H9 (cell line): Measurements from ENCODE around the gene NEXN. TPM values are rescaled to one million over a fixed set of nuclear protein-coding genes. Genes with fewer than 3 reads are reported as not detected.

Experiments used
- DNase-seq: peaks from one replicate; pipeline ENCODE4 v3.0.0-alpha.2; 2017
- H2AFZ ChIP-seq: one replicate; pipeline ENCODE4 v1.6.1; 2013; ENCODE audit warnings: mild to moderate bottlenecking, low read length, control low read depth, moderate library complexity
- H2AK5ac ChIP-seq: 2 replicates; pipeline ENCODE4 v1.6.1; 2013; ENCODE audit warnings: low read length, control low read depth, mixed read lengths; ENCODE audit not compliant: insufficient read length
- H2BK120ac ChIP-seq: one replicate; pipeline ENCODE4 v1.6.1; 2013; ENCODE audit warnings: low read depth, mild to moderate bottlenecking, low read length, control low read depth, inconsistent platforms; ENCODE audit not compliant: poor library complexity, severe bottlenecking
- H2BK12ac ChIP-seq: 2 replicates; pipeline ENCODE4 v1.6.1; 2013; ENCODE audit warnings: low read length, control low read depth, mixed read lengths, low read depth; ENCODE audit not compliant: insufficient read length
- H2BK15ac ChIP-seq: 2 replicates; pipeline ENCODE4 v1.6.1; 2013; ENCODE audit warnings: low read depth, low read length, control low read depth
- H2BK20ac ChIP-seq: one replicate; pipeline ENCODE4 v1.6.1; 2013; ENCODE audit warnings: low read depth, mild to moderate bottlenecking, low read length, control low read depth, inconsistent platforms; ENCODE audit not compliant: poor library complexity, severe bottlenecking
- H2BK5ac ChIP-seq: 2 replicates; pipeline ENCODE4 v1.6.1; 2013; ENCODE audit warnings: low read length, control low read depth, mixed read lengths; ENCODE audit not compliant: insufficient read length
- H3K14ac ChIP-seq: 2 replicates; pipeline ENCODE4 v1.6.1; 2013; ENCODE audit warnings: low read length, control low read depth; ENCODE audit not compliant: insufficient read depth
- H3K18ac ChIP-seq: 2 replicates; pipeline ENCODE4 v1.6.1; 2013; ENCODE audit warnings: low read depth, mild to moderate bottlenecking, mixed read lengths, low read length, control low read depth; ENCODE audit not compliant: insufficient read length
- H3K23ac ChIP-seq: 2 replicates; pipeline ENCODE4 v1.6.1; 2013; ENCODE audit warnings: low read length, control low read depth, mixed read lengths, low read depth; ENCODE audit not compliant: insufficient read length
- H3K23me2 ChIP-seq: 2 replicates; pipeline ENCODE4 v1.6.1; 2013; ENCODE audit warnings: low read depth, mild to moderate bottlenecking, mixed read lengths, low read length, control low read depth; ENCODE audit not compliant: insufficient read length, poor library complexity, severe bottlenecking
- H3K27ac ChIP-seq: 2 replicates; pipeline ENCODE4 v1.5.1; 2013; ENCODE audit warnings: low read length, control low read depth, mixed read lengths, low read depth; ENCODE audit not compliant: insufficient read length
- H3K27me3 ChIP-seq: 2 replicates; pipeline ENCODE4 v1.6.1; 2013; ENCODE audit warnings: low read length, control low read depth, inconsistent platforms; ENCODE audit not compliant: insufficient read depth
- H3K4ac ChIP-seq: 2 replicates; pipeline ENCODE4 v1.6.1; 2013; ENCODE audit warnings: low read depth, mild to moderate bottlenecking, control low read depth, inconsistent platforms, low read length, moderate library complexity
- H3K4me1 ChIP-seq: 2 replicates; pipeline ENCODE4 v1.6.1; 2013; ENCODE audit warnings: low read length, control low read depth, inconsistent platforms; ENCODE audit not compliant: insufficient read depth
- H3K4me2 ChIP-seq: 2 replicates; pipeline ENCODE4 v1.6.1; 2013; ENCODE audit warnings: low read length, control low read depth, mixed read lengths; ENCODE audit not compliant: insufficient read length, insufficient read depth
- H3K56ac ChIP-seq: 2 replicates; pipeline ENCODE4 v1.6.1; 2013; ENCODE audit warnings: low read depth, mild to moderate bottlenecking, mixed read lengths, low read length, control low read depth; ENCODE audit not compliant: insufficient read length
- H3K79me1 ChIP-seq: 2 replicates; pipeline ENCODE4 v1.6.1; 2013; ENCODE audit warnings: low read depth, mild to moderate bottlenecking, moderate library complexity, low read length, control low read depth, inconsistent platforms; ENCODE audit not compliant: insufficient read depth, poor library complexity, severe bottlenecking
- H3K79me2 ChIP-seq: 2 replicates; pipeline ENCODE4 v1.6.1; 2013; ENCODE audit warnings: low read length, control low read depth, inconsistent platforms; ENCODE audit not compliant: insufficient read depth
- H3K9ac ChIP-seq: 2 replicates; pipeline ENCODE4 v1.6.1; 2013; ENCODE audit warnings: low read length, control low read depth, mixed read lengths; ENCODE audit not compliant: insufficient read length; ENCODE audit errors: extremely low read depth
- H3K9me3 ChIP-seq: one replicate; pipeline ENCODE4 v1.6.1; 2013; ENCODE audit warnings: low read depth, low read length, inconsistent platforms; ENCODE audit not compliant: control insufficient read depth
- H3T11ph ChIP-seq: one replicate; pipeline ENCODE4 v1.6.1; 2013; ENCODE audit warnings: mild to moderate bottlenecking, low read length, control low read depth, inconsistent platforms
- H4K20me1 ChIP-seq: one replicate; pipeline ENCODE4 v1.6.1; 2013; ENCODE audit not compliant: control insufficient read depth, insufficient read length, insufficient read depth
- H4K5ac ChIP-seq: 2 replicates; pipeline ENCODE4 v1.6.1; 2013; ENCODE audit warnings: low read depth, mild to moderate bottlenecking, mixed read lengths, low read length, control low read depth; ENCODE audit not compliant: insufficient read length
- H4K8ac ChIP-seq: replicated peaks from 2 replicates; pipeline ENCODE4 v1.6.1; 2013; ENCODE audit warnings: low read length, control low read depth, mixed read lengths, low read depth; ENCODE audit not compliant: insufficient read length
- H4K91ac ChIP-seq: 2 replicates; pipeline ENCODE4 v1.6.1; 2013; ENCODE audit warnings: low read depth, mild to moderate bottlenecking, moderate library complexity, mixed read lengths, low read length, control low read depth; ENCODE audit not compliant: insufficient read length
- H3K27ac Mint-ChIP-seq, 3 experiments: 2 replicates in 2 of 3; 3 replicates in 1 of 3; pipeline ENCODE4 v1.8.0; 2020 to 2021; ENCODE audit warnings: mixed read lengths in 3 of 3, mild to moderate bottlenecking in 1 of 3, moderate library complexity in 1 of 3
- H3K27me3 Mint-ChIP-seq: 2 replicates; pipeline ENCODE4 v1.8.0; 2021; ENCODE audit warnings: low read depth, mild to moderate bottlenecking, moderate library complexity, mixed read lengths
- H3K36me3 Mint-ChIP-seq, 3 experiments: 2 replicates in 2 of 3; 3 replicates in 1 of 3; pipeline ENCODE4 v1.8.0; 2020 to 2021; ENCODE audit warnings: low read depth in 3 of 3, mixed read lengths in 3 of 3; ENCODE audit not compliant: insufficient read depth in 1 of 3
- H3K4me1 Mint-ChIP-seq, 2 experiments: 2 replicates each; pipeline ENCODE4 v1.8.0; 2020; ENCODE audit warnings: mixed read lengths in 2 of 2
- H3K4me3 Mint-ChIP-seq, 2 experiments: 2 replicates in 1 of 2; 3 replicates in 1 of 2; pipeline ENCODE4 v1.8.0; 2020 to 2021; ENCODE audit warnings: mild to moderate bottlenecking in 2 of 2, mixed read lengths in 2 of 2, moderate library complexity in 1 of 2
- H3K9me3 Mint-ChIP-seq, 2 experiments: 2 replicates in 1 of 2; 3 replicates in 1 of 2; pipeline ENCODE4 v1.8.0; 2020; ENCODE audit warnings: mild to moderate bottlenecking in 2 of 2, mixed read lengths in 2 of 2, moderate library complexity in 1 of 2
- WGBS: extraction: QIAGEN DNeasy Blood & Tissue Kit; methylation state at CpG from one replicate; pipeline ENCODE4 v1.1.7; 2013; ENCODE audit warnings: missing lambda C conversion rate, low lambda C conversion rate, mixed read lengths; ENCODE audit not compliant: insufficient read length; ENCODE audit errors: extremely low coverage; 5-methylcytosine and 5-hydroxymethylcytosine counted together
- total RNA-seq: library from RNA; stranded (reverse); gene quantifications from 2 replicates; pipeline ENCODE4 v1.2.1, GENCODE V29; 2021
- TF ChIP-seq, protein P1 (sequence below): fragments of 200-600 bp; sonication (generic); conservative IDR thresholded peaks from 3 replicates; pipeline ENCODE4 v1.8.0; 2021; ENCODE audit warnings: antibody characterized with exemption, mild to moderate bottlenecking

NEXN gene
- total RNA-seq, 1 experiment from 2014 or later, result 3.2 TPM

DNA sequence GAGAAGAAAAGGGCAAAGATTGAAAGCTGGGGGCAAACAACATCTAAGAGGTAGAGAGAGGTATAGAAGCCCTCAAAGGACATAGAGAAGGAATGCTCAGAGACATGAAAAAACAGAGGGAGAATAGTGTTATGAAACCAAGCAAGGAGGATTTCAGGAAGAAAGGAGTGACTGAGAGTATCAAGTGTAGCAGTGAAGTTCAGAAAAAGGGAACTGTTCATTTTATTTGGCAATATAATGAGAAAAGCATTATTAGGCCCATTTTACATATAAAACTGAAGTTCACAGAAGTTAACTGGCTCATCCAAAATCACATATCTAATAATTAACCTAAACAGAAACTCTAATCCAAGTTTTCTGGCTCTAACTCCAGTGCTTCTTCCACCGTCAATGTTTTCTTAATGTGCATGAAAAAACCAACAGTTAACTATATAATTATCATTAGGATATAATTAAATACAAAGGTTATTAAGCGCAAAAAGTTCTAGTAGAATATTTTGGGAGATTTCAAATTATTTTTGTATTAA lies 17.7 kb downstream of the NEXN start:
- Histone ChIP-seq H2BK5ac (no peak overlapping the region), H3K27me3 (no peaks in the 10 kb centered on the region), H3K4me2 (no peak overlapping the region), H3K23me2 (no peaks in the 10 kb centered on the region), H4K20me1 (no peaks in the 10 kb centered on the region), H4K5ac (no peak overlapping the region), H3K14ac (no peak overlapping the region), H2BK15ac (no peak overlapping the region), H3K79me2 (no peaks in the 10 kb centered on the region), H3K9me3 (no peaks in the 10 kb centered on the region), H2BK12ac (no peak overlapping the region), H3K4me1 (no peaks in the 10 kb centered on the region), H3K27ac (no peak overlapping the region), H2BK120ac (no peak overlapping the region), H2BK20ac (no peak overlapping the region), H4K8ac (no peak overlapping the region), H3K79me1 (no peaks in the 10 kb centered on the region), H4K91ac (no peak overlapping the region), H3T11ph (no peak overlapping the region), H3K9ac (no peak overlapping the region), H3K4ac (no peak overlapping the region), H2AK5ac (no peak overlapping the region), H3K18ac (no peak overlapping the region), H2AFZ (no peak overlapping the region), H3K56ac (no peak overlapping the region), H3K23ac (no peak overlapping the region)
- Mint-ChIP-seq H3K27ac (peak overlapping the region in 1 of 3 experiments; percentile 8; a peak in 1 of 7 replicates), H3K9me3 (no peaks in the 10 kb centered on the region), H3K4me3 (no peak overlapping the region), H3K36me3 (no peaks in the 10 kb centered on the region), H3K4me1 (no peaks in the 10 kb centered on the region), H3K27me3 (no peaks in the 10 kb centered on the region)
- WGBS, result no CpG with 5 or more reads among the region's 2 CpGs
- TF ChIP-seq, protein P1, sequence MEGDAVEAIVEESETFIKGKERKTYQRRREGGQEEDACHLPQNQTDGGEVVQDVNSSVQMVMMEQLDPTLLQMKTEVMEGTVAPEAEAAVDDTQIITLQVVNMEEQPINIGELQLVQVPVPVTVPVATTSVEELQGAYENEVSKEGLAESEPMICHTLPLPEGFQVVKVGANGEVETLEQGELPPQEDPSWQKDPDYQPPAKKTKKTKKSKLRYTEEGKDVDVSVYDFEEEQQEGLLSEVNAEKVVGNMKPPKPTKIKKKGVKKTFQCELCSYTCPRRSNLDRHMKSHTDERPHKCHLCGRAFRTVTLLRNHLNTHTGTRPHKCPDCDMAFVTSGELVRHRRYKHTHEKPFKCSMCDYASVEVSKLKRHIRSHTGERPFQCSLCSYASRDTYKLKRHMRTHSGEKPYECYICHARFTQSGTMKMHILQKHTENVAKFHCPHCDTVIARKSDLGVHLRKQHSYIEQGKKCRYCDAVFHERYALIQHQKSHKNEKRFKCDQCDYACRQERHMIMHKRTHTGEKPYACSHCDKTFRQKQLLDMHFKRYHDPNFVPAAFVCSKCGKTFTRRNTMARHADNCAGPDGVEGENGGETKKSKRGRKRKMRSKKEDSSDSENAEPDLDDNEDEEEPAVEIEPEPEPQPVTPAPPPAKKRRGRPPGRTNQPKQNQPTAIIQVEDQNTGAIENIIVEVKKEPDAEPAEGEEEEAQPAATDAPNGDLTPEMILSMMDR, result no peak
- DNase-seq, result no peak
